Subcutaneous adipose tissue (tissue), 4 donors: ENCODE data around the gene RPA3. TPM values are rescaled to one million over a fixed set of nuclear protein-coding genes. Genes with fewer than 3 reads are reported as not detected.

ENCODE experiments used
- total RNA-seq, 4 donors: library from RNA; depleted of rRNA; stranded (reverse); fragments of >200 nt; gene quantifications; one replicate each; pipeline ENCODE4 v1.1.0, GENCODE V29; 2016
- TF ChIP-seq, protein P1 (sequence below): fragments of 450-650 bp; IDR thresholded peaks from one replicate; pipeline ENCODE4 v1.5.1; 2016; ENCODE audit warnings: low read depth, mild to moderate bottlenecking, control low read depth, antibody characterized with exemption, moderate library complexity

The RPA3 gene
- total RNA-seq, 4 donors from 2014 or later, result 10.5 to 22.7 (median 16.9) TPM

DNA sequence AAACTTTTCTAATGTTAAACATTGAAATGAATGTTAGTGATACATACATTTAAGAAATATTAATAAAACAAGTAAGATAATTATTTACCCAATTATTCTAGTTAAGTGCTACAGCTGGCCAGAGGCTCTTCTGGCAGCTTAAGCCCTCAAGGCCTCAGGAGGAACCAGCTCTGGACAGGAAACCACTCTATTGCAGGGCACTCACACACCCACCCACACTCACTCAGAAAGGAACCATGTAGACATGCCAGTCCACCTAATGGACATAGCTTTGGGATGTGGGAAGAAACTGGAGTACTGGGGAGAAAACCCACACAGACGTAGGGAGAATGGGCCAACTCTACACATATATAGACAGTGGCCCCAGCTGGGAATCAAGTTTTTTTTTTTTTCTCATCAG, 49.7 kb downstream of the RPA3 start:
- TF ChIP-seq, protein P1, sequence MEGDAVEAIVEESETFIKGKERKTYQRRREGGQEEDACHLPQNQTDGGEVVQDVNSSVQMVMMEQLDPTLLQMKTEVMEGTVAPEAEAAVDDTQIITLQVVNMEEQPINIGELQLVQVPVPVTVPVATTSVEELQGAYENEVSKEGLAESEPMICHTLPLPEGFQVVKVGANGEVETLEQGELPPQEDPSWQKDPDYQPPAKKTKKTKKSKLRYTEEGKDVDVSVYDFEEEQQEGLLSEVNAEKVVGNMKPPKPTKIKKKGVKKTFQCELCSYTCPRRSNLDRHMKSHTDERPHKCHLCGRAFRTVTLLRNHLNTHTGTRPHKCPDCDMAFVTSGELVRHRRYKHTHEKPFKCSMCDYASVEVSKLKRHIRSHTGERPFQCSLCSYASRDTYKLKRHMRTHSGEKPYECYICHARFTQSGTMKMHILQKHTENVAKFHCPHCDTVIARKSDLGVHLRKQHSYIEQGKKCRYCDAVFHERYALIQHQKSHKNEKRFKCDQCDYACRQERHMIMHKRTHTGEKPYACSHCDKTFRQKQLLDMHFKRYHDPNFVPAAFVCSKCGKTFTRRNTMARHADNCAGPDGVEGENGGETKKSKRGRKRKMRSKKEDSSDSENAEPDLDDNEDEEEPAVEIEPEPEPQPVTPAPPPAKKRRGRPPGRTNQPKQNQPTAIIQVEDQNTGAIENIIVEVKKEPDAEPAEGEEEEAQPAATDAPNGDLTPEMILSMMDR, result no peak

GRCh38 chr7:7667187-7667586, 51.2 kb downstream of the RPA3 start:
- TF ChIP-seq, protein P1, result no peak

DNA sequence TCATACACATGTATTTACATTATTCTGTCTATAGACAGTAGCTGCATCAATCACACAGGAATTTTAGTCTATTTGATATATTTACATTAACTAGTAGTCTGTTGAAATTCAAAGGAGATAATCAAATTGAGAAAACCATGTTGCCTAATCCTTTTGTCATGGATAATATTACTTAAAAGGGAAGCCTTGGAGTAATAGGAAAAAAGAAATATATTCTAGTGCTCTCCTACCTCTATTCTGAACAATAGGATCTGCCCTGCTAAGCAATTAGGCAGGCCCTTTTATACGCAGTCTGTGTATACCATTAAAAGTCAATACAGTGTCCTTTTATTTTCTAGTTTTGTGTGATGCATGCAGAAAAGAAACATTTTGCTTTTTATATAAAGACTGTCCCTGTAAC, 53.4 kb downstream of the RPA3 start:
- TF ChIP-seq, protein P1, result no peak

- TF ChIP-seq, protein P1, result no peak
Observed at GRCh38 chr7:7664291-7664690, 54.1 kb downstream of the RPA3 start.

DNA sequence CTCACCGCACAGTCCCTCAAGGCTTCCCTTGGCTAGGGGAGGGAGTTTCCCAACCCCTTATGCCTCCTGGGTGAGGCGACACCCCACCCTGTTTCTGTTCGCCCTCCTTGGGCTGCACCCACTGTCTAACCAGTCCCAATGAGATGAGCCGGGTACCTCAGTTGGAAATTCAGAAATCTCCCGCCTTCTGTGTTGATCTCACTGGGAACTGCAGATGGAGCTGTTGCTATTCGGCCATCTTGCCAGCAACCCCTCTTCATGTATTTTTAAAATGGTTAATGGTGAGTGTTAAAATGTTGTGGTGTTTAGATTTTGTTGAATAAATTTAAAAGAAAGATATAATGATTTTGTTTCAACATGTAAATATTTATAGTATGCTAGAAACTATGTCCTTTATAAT, 55.9 kb downstream of the RPA3 start:
- TF ChIP-seq, protein P1, result no peak

DNA sequence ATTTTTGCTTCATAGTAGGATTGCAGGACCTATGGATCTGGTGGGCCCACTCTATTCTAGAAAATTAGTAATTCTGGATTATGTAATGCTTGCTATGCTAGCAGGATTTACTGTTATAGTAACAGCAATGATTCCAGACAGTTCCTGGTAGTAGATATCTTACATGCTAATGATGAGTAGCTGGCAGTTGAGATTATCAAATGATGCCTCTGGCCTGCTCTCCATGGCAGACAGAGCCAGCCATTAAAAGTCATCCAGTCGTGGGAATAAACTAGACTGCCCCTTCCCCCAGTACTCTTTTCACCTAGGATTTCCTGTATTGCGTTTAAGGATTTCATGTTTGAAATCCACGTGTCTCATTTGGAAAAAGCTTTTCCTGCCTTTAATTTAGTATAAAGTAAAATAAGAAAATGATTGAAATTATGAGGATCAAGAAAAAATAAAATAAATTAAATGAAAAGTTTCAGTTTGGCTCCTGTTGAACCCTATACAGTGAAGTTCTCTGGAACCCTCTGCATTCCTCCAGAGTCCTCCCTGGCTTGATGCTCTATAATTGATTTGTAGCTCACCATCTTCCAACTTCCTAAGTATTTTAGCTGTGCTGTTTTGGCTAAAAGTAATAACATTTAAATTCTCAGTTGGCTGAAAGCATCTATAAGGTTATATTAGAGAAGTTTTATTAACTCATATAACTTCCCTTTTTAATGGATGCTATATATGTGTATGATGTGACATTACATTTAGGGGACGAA, 63.3 kb downstream of the RPA3 start:
- TF ChIP-seq, protein P1, result no peak

DNA sequence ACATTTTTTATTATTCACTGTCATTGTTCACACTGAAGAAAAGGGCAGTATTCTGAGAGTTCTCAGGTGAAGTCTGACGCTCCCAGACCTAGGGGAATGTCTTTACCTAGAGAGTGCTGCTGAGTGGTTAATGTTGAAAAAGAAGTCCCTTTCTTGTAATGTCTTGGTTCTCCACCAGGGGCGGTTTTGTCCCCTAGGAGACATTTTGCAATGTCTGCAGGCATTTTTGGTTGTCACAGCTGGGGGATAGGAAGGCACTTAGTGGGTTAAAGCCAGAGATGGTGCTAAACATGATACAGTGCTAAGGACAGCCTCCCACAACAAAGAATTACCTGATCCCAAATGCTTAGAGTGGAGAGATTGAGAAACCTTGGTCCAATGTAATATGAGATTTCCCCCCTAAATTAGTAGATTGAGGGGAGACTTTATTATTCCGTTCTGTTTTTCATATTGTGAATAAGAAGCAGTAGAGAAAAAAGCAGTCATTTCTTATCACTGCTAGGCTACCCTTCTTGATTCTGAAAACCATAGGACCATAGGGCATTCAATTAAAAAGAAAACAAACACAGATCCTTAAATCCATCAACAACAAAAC, 64.7 kb downstream of the RPA3 start:
- TF ChIP-seq, protein P1, result no peak
